Stimulated activated CD8-positive, alpha-beta memory T cell treated with anti-CD3 and anti-CD28 coated beads, Interleukin-4, amount 100 ng/mL, for 24 hours (primary cell): Measurements from ENCODE around the gene RPUSD3.
"Not testable (repeated sequence)": the region's sequence is repeated elsewhere in the genome, so short reads cannot be mapped to it uniquely, and the experiment has no call there.

Experiments used
- DNase-seq: peaks from one replicate; pipeline ENCODE4 v3.0.0-alpha.2; 2020; ENCODE audit warnings: low read depth

RPUSD3 gene

DNA sequence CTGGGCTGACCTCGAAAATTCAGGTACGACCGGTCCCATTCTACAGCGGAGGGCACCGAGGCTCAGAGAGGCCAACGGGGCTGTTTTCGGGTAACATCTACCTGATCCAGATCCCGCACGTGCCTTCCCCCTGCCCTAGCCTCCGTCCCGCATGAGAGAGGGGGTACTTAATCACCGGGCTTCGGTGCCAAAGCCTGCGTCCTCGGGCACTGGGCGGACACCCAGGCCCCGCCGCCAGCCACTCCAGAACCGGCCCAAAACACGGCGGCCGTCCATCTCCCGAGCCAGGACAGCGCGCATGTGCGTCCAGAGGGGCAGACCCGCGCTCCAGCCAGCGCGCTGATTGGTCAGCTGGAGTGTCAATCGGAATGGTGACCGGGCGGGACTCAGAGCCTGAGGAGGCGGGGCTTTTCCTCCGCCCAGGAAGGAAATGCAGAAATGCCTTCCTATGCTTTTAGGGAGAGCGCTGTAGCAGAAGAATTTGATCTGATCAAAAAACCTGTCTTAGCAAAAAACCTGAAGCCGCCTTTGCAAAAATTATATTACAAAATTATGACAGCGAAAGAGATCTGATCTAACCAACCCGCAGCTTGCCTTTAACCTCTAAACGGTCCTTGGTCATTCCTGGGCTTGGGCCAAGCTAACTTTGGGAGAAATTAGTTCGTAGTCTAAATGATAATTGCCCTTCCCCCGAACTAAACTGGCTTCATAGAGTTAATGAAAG, at the start of gene RPUSD3:
RPUSD3 (minus strand) TSS at position 294 of the 724 bp plus-strand sequence; CDS start at position 276, 18 bp downstream.
- DNase-seq, result peak; percentile 91

- no peak for DNase-seq
Measured at GRCh38 chr3:9891072-9891622, 47.3 kb upstream of the RPUSD3 start.

DNA sequence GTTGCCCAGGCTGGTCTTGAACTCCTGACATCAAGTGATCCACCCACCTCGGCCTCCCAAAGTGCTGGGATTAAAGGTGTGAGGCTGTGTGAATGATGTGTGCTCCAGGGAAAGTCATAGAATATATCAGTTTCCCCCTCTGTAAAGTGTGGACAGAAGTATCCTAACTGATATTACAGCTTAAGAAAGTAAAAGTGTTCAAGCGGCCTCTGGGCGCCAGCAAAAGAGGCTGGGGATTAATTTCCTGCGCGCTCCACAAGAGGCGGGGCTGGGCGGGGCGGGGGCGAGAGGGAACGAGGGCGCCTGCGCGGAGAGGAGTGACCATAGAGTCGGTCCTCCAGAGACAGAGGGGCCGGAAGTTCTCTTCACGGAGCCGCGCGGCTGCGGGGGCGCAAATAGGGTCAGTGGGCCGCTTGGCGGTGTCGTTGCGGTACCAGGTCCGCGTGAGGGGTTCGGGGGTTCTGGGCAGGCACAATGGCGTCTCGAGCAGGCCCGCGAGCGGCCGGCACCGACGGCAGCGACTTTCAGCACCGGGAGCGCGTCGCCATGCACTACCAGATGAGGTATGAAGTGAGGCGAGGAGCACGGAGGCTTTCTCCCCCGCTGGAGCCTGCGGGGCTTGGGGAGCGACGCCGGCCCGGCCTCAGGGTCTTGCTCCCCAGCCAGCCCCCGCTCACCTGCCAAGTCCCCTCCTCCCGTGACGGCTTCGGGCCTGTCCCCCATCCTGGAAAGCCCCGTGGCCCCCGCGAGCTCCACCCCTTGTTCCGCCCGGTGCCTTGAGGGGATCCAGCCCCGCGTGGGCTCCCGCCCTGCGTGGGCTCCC, 46.7 kb upstream of the RPUSD3 start, which contains the start of gene JAGN1:
JAGN1 (plus strand) TSS at position 362 of the 823 bp plus-strand sequence; CDS start at position 475, 113 bp downstream.
- DNase-seq, result peak; percentile 84

DNA sequence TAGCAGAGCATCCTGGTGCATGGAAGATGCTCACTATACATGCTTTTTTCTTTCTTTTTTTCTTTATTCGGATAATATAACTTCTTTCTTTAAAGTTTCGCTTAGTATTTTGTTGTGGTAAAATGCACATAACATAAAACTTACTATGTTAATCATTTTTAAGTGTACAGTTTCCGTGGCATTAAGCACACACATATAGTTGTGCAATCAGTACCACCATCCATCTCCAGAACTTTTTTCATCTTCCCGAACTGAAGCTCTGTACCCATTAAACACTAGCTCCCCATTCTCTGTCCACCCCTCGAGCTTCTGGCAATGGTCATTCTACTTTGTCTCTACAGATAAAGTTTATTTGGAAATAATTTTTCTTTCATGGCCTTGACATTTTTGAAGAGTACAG, 45.6 kb upstream of the RPUSD3 start:
- no peak for DNase-seq

DNA sequence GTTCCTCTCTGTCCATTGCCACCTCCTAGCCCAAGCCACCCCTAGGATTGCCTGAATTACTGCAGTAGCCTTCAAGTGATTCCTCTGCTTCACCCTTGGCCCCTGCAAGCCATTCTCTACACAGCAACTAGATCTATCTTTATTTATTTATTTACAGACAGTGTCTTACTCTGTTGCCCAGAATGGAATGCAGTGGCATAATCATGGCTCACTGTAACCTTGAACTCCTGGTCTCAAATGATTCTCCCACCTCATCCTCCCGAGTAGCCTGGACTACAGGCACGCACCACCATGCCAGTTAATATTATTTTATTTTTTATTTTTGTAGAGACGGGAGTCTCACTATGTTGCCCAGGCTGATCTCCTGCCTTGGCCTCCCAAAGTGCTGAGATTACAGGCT, 44.7 kb upstream of the RPUSD3 start:
- DNase-seq, result no peak

- DNase-seq, result no peak
Measured at GRCh38 chr3:9887480-9887879, 43.7 kb upstream of the RPUSD3 start.

- no peak for DNase-seq
Measured at GRCh38 chr3:9886328-9886727, 42.5 kb upstream of the RPUSD3 start.

GRCh38 chr3:9884555-9885165, 40.9 kb upstream of the RPUSD3 start:
- DNase-seq, result no peak

DNA sequence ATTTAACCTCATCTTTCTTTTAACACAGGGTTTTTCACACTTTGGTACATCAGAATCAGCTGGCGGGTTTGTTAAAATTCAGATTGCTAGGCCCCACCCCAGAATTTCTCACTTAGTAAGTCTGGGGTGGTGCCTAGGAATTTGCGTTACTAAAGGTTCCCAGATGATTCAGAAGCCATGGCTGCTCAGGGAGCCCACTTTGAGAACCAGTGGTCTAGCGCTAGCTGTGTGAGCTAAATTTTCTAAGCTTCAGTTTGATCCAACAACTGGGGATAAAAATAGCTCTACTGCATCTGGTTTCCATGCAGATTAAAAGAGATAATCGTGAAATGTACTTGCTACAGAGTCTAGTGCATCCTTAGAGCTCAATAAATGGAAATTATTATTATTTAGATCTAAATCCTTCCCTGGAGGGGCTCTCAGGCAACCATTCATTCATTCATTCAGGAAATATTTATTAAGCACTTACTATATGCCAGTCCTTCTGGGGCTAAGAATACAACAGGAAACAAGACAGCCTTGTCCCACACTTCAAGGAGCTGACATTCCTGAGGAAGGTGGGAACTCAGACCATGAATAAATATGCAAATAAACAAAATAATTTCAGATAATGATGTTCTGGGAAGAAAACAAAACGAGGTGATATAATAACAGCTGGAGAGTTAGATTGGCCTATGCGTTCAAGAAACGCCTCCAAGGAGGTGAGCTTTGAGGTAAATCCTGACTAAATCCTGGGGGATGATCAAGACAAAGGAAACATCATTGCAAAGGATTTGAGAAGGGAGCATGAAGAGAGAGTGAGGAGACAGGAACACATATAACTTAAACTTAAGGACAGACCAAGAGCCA, 40.1 kb upstream of the RPUSD3 start:
- no peak for DNase-seq

DNA sequence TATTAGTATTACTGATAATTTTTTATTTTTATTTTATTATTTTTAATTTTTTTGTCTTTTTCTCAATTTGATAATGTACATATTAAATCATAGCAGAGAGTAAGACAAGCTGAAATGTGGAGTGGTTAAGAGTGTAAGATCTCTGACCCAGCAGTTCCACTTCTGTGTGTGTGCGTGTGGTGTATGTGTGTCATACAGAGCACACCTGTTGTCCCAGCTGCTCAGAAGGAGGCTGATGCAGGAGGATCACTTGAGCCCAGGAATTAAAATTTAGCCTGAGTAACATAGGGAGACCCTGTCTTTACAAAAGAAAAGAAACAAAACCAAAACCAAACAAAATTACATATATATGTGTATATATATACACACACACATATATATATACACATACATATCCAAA, 37.6 kb upstream of the RPUSD3 start:
- DNase-seq, result no peak

- no peak for DNase-seq
Measured at GRCh38 chr3:9879830-9880549, 36.2 kb upstream of the RPUSD3 start, which contains the start of gene CIDEC. Gene CIDEC, minus strand, starts transcription at chr3:9880253. Its CDS starts 1,767 bp downstream, at chr3:9878486.

GRCh38 chr3:9878700-9879099, 34.9 kb upstream of the RPUSD3 start:
- DNase-seq, result no peak

- no peak for DNase-seq
Measured at GRCh38 chr3:9876991-9877390, 33.2 kb upstream of the RPUSD3 start.

DNA sequence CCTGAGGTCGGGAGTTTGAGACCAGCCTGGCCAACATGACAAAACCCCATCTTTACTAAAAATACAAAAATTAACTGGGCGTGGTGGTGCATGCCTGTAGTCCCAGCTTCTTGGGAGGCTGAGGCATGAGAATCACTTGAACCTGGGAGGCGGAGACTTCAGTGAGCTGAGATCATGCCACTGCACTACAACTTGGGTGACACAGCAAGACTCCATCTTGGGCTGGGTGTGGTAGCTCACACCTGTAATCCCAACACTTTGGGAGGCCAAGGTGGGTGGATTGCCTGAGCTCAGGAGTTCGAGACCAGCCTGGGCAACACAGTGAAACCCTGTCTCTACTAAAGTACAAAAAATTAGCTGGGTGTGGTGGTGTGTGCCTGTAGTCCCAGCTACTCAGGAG, 32.4 kb upstream of the RPUSD3 start:
- not testable (repeated sequence) for DNase-seq

- DNase-seq, result no peak
Measured at GRCh38 chr3:9875448-9875847, 31.6 kb upstream of the RPUSD3 start.

DNA sequence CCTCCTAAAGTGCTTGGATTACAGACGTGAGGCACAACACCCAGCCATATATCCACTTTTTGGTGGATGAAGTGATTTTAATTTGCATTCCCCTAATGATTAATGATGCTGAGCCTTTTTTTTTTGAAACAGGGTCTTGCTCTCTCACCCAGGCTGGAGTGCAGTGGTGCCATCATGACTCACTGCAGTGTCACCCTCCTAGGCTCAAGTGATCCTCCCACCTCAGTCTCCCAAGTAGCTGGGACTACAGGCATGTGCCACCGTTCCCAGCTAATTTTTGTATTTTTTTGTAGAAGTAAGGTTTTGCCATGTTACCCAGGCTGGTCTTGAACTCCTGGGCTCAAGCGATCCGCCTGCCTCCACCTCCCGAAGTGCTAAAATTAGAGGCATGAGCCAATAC, 28.3 kb upstream of the RPUSD3 start:
- DNase-seq, result not testable (repeated sequence)

DNA sequence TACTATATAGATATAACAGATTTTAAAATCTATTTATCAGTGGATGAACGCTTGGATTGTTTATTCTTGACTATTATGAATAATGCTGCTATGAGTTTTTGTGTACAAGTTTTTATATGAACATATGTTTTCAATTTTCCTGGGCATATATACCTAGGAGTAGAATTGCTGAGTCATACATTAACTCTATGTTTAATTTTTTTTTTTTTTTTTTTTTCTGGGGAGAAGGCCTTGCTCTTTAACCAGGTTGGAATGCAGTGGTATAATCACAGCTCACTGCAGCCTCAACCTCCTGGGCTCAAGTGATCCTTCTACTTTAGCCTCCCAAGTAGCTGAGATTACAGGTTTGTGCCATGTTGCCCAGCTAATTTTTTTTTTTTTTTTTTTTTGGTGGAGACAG, 27.2 kb upstream of the RPUSD3 start:
- no peak for DNase-seq

GRCh38 chr3:9869955-9870354, 26.1 kb upstream of the RPUSD3 start:
- DNase-seq, result no peak

GRCh38 chr3:9867106-9867505, 23.3 kb upstream of the RPUSD3 start:
- no peak for DNase-seq

DNA sequence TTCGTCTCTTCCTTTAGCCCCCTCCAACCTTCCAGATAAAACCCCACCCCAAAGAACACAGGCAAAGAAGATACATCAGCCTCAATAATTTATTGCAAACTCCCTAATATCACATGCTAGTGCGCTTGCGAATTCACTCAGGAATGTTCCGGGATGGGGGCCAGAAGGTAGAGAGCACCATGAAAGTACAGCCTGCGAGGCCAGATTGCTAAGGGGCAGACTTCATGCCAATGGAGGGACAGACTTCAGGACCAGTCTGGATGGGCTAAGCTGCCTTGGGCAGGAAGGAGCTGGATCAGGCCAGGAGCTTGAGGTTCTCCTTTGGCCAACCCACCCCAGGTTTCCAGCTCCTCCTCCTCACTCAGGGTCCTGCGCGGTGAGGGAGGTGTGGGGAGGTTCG, 22.8 kb upstream of the RPUSD3 start:
- DNase-seq, result no peak
